GM12878 (cell line): ENCODE results near the gene DDX56. TPM values are rescaled to one million over a fixed set of nuclear protein-coding genes. Genes with fewer than 3 reads are reported as not detected.
A peak's percentile ranks its signal among the peaks of the same experiment; 100 is the strongest.

Experiments used
- ASH2L ChIP-seq: fragments of 300-600, 200-600 bp; sonication (generic); IDR thresholded peaks from 2 replicates; pipeline ENCODE4 v1.6.1; 2017; ENCODE audit warnings: low read depth, mild to moderate bottlenecking, borderline replicate concordance
- CBX3 ChIP-seq: fragments of 200-600 bp; sonication (generic); IDR thresholded peaks from 2 replicates; pipeline ENCODE4 v1.6.1; 2016; ENCODE audit warnings: low read depth, borderline replicate concordance
- CREB1 ChIP-seq: IDR thresholded peaks from 2 replicates; pipeline ENCODE4 v1.6.1; 2012; ENCODE audit warnings: low read depth, mild to moderate bottlenecking, inconsistent platforms
- FOS ChIP-seq: IDR thresholded peaks from 3 replicates; pipeline ENCODE4 v1.6.1; 2011; ENCODE audit warnings: borderline replicate concordance; ENCODE audit not compliant: insufficient read length; ENCODE audit errors: extremely low read depth
- IRF5 ChIP-seq: fragments of 450-650 bp; IDR thresholded peaks from 2 replicates; pipeline ENCODE4 v1.6.1; 2017; ENCODE audit warnings: borderline replicate concordance
- JUNB ChIP-seq: IDR thresholded peaks from 2 replicates; pipeline ENCODE4 v1.6.1; 2016; ENCODE audit warnings: antibody characterized with exemption, mild to moderate bottlenecking
- LARP7 ChIP-seq: fragments of 450-650 bp; IDR thresholded peaks from 2 replicates; pipeline ENCODE4 v1.6.1; 2017; ENCODE audit warnings: mild to moderate bottlenecking
- MYB ChIP-seq: fragments of 150-350 bp; IDR thresholded peaks from 2 replicates; pipeline ENCODE4 v1.6.1; 2014; ENCODE audit warnings: mild to moderate bottlenecking, low read depth, low read length, borderline replicate concordance
- PKNOX1 ChIP-seq: fragments of 450-650 bp; IDR thresholded peaks from 2 replicates; pipeline ENCODE4 v1.6.1; 2016; ENCODE audit warnings: mild to moderate bottlenecking
- POLR2AphosphoS2 ChIP-seq: IDR thresholded peaks from 2 replicates; pipeline ENCODE4 v1.6.1; 2011; ENCODE audit warnings: low read depth, mild to moderate bottlenecking, low read length, improper control_type of control experiment, moderate library complexity
- RELB ChIP-seq: fragments of 450-650 bp; IDR thresholded peaks from 2 replicates; pipeline ENCODE4 v1.6.1; 2017; ENCODE audit warnings: low read depth, mild to moderate bottlenecking, moderate library complexity
- RFX5 ChIP-seq: IDR thresholded peaks from 2 replicates; pipeline ENCODE4 v1.6.1; 2011; ENCODE audit warnings: low read depth, low read length, improper control_type of control experiment
- SRF ChIP-seq, 2 experiments: IDR thresholded peaks; 2 replicates each; pipeline ENCODE4 v1.6.1; 2011; ENCODE audit warnings: low read depth in 2 of 2, low read length in 2 of 2, mild to moderate bottlenecking in 1 of 2, moderate library complexity in 1 of 2
- ZBED1 ChIP-seq: IDR thresholded peaks from 2 replicates; pipeline ENCODE4 v1.6.1; 2016; ENCODE audit warnings: borderline replicate concordance
- ZBTB4 ChIP-seq: fragments of 450-650 bp; formaldehyde crosslinking; IDR thresholded peaks from 2 replicates; pipeline ENCODE4 v1.4.0; 2022; ENCODE audit warnings: mild to moderate bottlenecking, moderate library complexity
- ZNF384 ChIP-seq: IDR thresholded peaks from 2 replicates; pipeline ENCODE4 v1.6.1; 2012; ENCODE audit warnings: low read depth, mild to moderate bottlenecking, low read length, improper control_type of control experiment, borderline replicate concordance
- ZNF592 ChIP-seq: fragments of 450-650 bp; IDR thresholded peaks from 2 replicates; pipeline ENCODE4 v1.6.1; 2017; ENCODE audit warnings: mild to moderate bottlenecking, moderate library complexity
- ZSCAN29 ChIP-seq: fragments of 450-650 bp; IDR thresholded peaks from 2 replicates; pipeline ENCODE4 v1.6.1; 2017; ENCODE audit warnings: mild to moderate bottlenecking, moderate library complexity
- polyA plus RNA-seq, 11 experiments: library from polyadenylated mRNA; depleted of rRNA in 4 of 11; unstranded in 6 of 11; stranded (reverse) in 5 of 11; fragments of >200 nt; fragmentation: Nextera tagmentation in 4 of 11; fragmentation: Illumina TruSeq in 1 of 11; extraction: Ambion mirVana in 4 of 11; extraction: Trizol in 1 of 11; gene quantifications; 1 replicate in 1 of 11; 2 replicates in 10 of 11; pipeline versions ENCODE4 v1.2.1 to v1.2.3, GENCODE V29; 2011 to 2016; ENCODE audit warnings: inconsistent platforms in 2 of 11, missing spikeins in 2 of 11, low read depth in 1 of 11
- total RNA-seq, 4 experiments: library from RNA; depleted of rRNA in 3 of 4; stranded (reverse); fragments of >200 nt in 3 of 4; fragmentation: Illumina TruSeq in 1 of 4; extraction: Trizol in 1 of 4; gene quantifications; 2 replicates each; pipeline versions ENCODE4 v1.2.1 to v1.2.3, GENCODE V29; 2013 to 2021

The DDX56 gene
- total and polyA plus RNA-seq, 10 of the 15 experiments (the other 5 are each of a cell fraction or from before 2014, with no cell fraction given) = 19.8 to 136 (median 81.3) TPM

GRCh38 chr7:44622342-44623151, 48.8 kb upstream of the DDX56 start (continued):
- TF ChIP-seq ZNF592 (no peak), SRF (IDR thresholded peaks at IDR 0.05; ENCODE audit: low read depth in 2 of 2, low read length in 2 of 2) (peak in 1 of 2 experiments; percentile 62; a peak in 1 of 4 replicates), LARP7 (no peak), CREB1 (no peak), MYB (no peak), IRF5 (no peak), ZBTB4 (no peak), FOS (no peak), ZSCAN29 (no peak), RELB (peak; percentile 30; the same call in 1 of the 2 replicates), ZBED1 (no peak), RFX5 (no peak), PKNOX1 (no peak), CBX3 (no peak), ZNF384 (no peak), POLR2AphosphoS2 (no peak), JUNB (peak; percentile 74), ASH2L (no peak)
